CD4-positive, alpha-beta memory T cell (primary cell): Measurements from ENCODE around the gene HMCN2. TPM values are rescaled to one million over a fixed set of nuclear protein-coding genes. Genes with fewer than 3 reads are reported as not detected.
A peak's percentile ranks its signal among the peaks of the same experiment; 100 is the strongest.

Experiments used
- CTCF ChIA-PET: fragments of 350-600 bp; sonication (Branson Sonifier 250); formaldehyde crosslinking; loops from one replicate; lab custom pipeline; 2021; ENCODE audit warnings: inconsistent platforms; ENCODE audit not compliant: partially characterized antibody; lab: Charles Lee
- POLR2A ChIA-PET: fragments of 350-600 bp; sonication (Branson Sonifier 250); formaldehyde crosslinking; loops from one replicate; lab custom pipeline; 2021; ENCODE audit not compliant: partially characterized antibody; lab: Charles Lee
- DNase-seq, 5 donors: peaks; one replicate each; pipeline versions ENCODE4 v3.0.0 to v3.0.0-alpha.2; 2020 to 2022; ENCODE audit warnings: mixed read lengths in 1 of 5
- H3K27ac ChIP-seq: one replicate; pipeline ENCODE4 v1.7.0; 2013; ENCODE audit warnings: low read depth, low read length
- H3K27me3 ChIP-seq: 2 replicates; pipeline ENCODE4 v1.7.0; 2013; ENCODE audit warnings: mild to moderate bottlenecking, low read length, moderate library complexity; ENCODE audit not compliant: insufficient read depth
- H3K36me3 ChIP-seq: 2 replicates; pipeline ENCODE4 v1.7.0; 2013; ENCODE audit warnings: mild to moderate bottlenecking, low read length, moderate library complexity; ENCODE audit not compliant: insufficient read depth
- H3K4me1 ChIP-seq: 2 replicates; pipeline ENCODE4 v1.7.0; 2013; ENCODE audit warnings: mild to moderate bottlenecking, low read length, moderate library complexity; ENCODE audit not compliant: insufficient read depth
- H3K4me3 ChIP-seq, 2 donors: one replicate each; pipeline ENCODE4 v1.7.0; 2013; ENCODE audit warnings: low read length in 2 of 2, mild to moderate bottlenecking in 1 of 2
- H3K9me3 ChIP-seq, 2 donors: one replicate each; pipeline ENCODE4 v1.7.0; 2013; ENCODE audit warnings: low read length in 2 of 2, control low read depth in 1 of 2; ENCODE audit not compliant: control insufficient read depth in 1 of 2
- H3K27ac Mint-ChIP-seq, 7 donors: one replicate each; pipeline ENCODE4 v1.8.0; 2020 to 2021; ENCODE audit warnings: mixed read lengths in 7 of 7, mild to moderate bottlenecking in 6 of 7, inconsistent platforms in 3 of 7, moderate library complexity in 3 of 7
- H3K27me3 Mint-ChIP-seq, 2 donors: one replicate each; pipeline ENCODE4 v1.8.0; 2020 to 2021; ENCODE audit warnings: mixed read lengths in 2 of 2
- H3K36me3 Mint-ChIP-seq, 2 donors: one replicate each; pipeline ENCODE4 v1.8.0; 2020 to 2021; ENCODE audit warnings: mixed read lengths in 2 of 2, inconsistent platforms in 1 of 2, mild to moderate bottlenecking in 1 of 2
- H3K4me1 Mint-ChIP-seq, 4 donors: one replicate each; pipeline ENCODE4 v1.8.0; 2020 to 2021; ENCODE audit warnings: mixed read lengths in 4 of 4, mild to moderate bottlenecking in 1 of 4
- H3K4me3 Mint-ChIP-seq, 8 donors: one replicate each; pipeline ENCODE4 v1.8.0; 2020 to 2021; ENCODE audit warnings: mixed read lengths in 8 of 8, mild to moderate bottlenecking in 7 of 8, moderate library complexity in 6 of 8, inconsistent platforms in 3 of 8
- H3K9me3 Mint-ChIP-seq, 8 donors: one replicate each; pipeline ENCODE4 v1.8.0; 2020 to 2021; ENCODE audit warnings: mixed read lengths in 8 of 8, mild to moderate bottlenecking in 5 of 8, inconsistent platforms in 3 of 8, moderate library complexity in 1 of 8
- intact Hi-C: fragments of 100-400 bp; cut with micrococcal nuclease; formaldehyde crosslinking; loops from one replicate; pipeline ENCODE4 v1.15.1; 2023
- polyA plus RNA-seq, 2 donors: library from polyadenylated mRNA; unstranded; fragments of 300-500 nt; fragmentation: Illumina TruSeq; gene quantifications; one replicate each; pipeline ENCODE4 v1.2.3, GENCODE V29; 2021
- total RNA-seq, 2 experiments: library from RNA; stranded (reverse); gene quantifications; one replicate each; pipeline ENCODE4 v1.2.3, GENCODE V29; 2021

Gene HMCN2, protein sequence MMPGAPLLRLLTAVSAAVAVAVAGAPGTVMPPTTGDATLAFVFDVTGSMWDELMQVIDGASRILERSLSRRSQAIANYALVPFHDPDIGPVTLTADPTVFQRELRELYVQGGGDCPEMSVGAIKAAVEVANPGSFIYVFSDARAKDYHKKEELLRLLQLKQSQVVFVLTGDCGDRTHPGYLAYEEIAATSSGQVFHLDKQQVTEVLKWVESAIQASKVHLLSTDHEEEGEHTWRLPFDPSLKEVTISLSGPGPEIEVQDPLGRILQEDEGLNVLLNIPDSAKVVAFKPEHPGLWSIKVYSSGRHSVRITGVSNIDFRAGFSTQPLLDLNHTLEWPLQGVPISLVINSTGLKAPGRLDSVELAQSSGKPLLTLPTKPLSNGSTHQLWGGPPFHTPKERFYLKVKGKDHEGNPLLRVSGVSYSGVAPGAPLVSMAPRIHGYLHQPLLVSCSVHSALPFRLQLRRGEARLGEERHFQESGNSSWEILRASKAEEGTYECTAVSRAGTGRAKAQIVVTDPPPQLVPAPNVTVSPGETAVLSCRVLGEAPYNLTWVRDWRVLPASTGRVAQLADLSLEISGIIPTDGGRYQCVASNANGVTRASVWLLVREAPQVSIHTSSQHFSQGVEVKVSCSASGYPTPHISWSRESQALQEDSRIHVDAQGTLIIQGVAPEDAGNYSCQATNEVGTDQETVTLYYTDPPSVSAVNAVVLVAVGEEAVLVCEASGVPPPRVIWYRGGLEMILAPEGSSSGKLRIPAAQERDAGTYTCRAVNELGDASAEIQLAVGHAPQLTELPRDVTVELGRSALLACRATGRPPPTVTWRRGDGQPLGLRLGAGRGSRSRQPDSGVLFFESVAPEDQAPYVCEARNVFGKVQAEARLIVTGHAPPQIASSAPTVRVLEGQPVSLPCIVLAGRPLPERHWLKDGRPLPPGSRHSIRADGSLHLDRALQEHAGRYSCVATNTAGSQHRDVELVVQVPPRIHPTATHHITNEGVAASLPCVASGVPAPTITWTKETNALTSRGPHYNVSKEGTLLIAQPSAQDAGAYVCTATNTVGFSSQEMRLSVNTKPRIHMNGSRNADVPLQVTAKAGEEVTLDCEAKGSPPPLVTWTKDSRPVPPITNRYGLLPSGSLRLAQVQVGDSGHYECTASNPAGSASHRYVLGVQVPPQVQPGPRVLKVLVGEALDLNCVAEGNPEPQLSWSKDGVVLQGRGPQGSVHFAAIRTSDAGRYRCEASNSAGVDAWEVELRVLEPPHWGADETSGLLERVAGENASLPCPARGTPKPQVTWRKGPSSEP (N-terminal part only)
- total RNA-seq: not detected
- not detected for polyA plus RNA-seq

GRCh38 chr9:130265431-130266235, at the start of gene HMCN2:
Gene HMCN2, plus strand, starts transcription at chr9:130265760. Its CDS starts 119 bp downstream, at chr9:130265879.
- H3K27ac Mint-ChIP-seq: no peak within 1 kb of the TSS
- no peaks in the 10 kb centered on the region for H3K9me3 Mint-ChIP-seq

DNA sequence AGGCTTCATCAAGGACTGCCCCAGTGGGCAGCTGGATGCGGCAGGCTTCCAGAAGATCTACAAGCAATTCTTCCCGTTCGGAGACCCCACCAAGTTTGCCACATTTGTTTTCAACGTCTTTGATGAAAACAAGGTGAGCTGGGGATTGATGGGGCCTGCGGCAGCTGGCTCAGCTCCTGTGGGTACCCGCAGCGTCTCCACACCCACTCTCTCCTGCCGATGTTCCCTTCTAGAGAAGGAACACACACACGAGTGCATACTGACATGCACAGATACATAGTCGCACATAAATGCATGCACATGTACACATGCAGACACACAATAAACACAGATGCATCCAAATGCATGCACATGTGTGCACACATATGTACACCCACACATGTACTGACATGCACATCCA, 47.7 kb upstream of the HMCN2 start:
- H3K4me3 Mint-ChIP-seq: no peak overlapping the region
- H3K27me3 ChIP-seq: no peaks in the 10 kb centered on the region
- H3K4me1 ChIP-seq: no peaks in the 10 kb centered on the region
- DNase-seq: no peak
- intact Hi-C loops: no loop called here
- no peaks in the 10 kb centered on the region for H3K27me3 Mint-ChIP-seq
- no peak overlapping the region for H3K27ac ChIP-seq
- no peaks in the 10 kb centered on the region for H3K36me3 Mint-ChIP-seq
- ChIA-PET POLR2A (no interaction called here), CTCF (no interaction called here)
- H3K36me3 ChIP-seq: no peaks in the 10 kb centered on the region
- H3K9me3 Mint-ChIP-seq: no peaks in the 10 kb centered on the region
- H3K27ac Mint-ChIP-seq: no peak overlapping the region
- no peaks in the 10 kb centered on the region for H3K9me3 ChIP-seq
- no peaks in the 10 kb centered on the region for H3K4me1 Mint-ChIP-seq
- H3K4me3 ChIP-seq: no peak overlapping the region

More at GRCh38 chr9:130265431-130266235, at the start of gene HMCN2:
- DNase-seq: no peak
- no peak within 1 kb of the TSS for H3K4me3 ChIP-seq
- peak within 1 kb of the TSS in 3 of 8 donors; percentile 13 to 52 (median 29) for H3K4me3 Mint-ChIP-seq
- H3K4me1 Mint-ChIP-seq: peaks cover 0 to 16% (median 8%) of the 10 kb centered on the region in 4 donors
- H3K36me3 Mint-ChIP-seq: no peaks in the 10 kb centered on the region
- ChIA-PET CTCF (no interaction called here), POLR2A (no interaction called here)
- no peaks in the 10 kb centered on the region for H3K4me1 ChIP-seq
- no peaks in the 10 kb centered on the region for H3K9me3 ChIP-seq
- H3K36me3 ChIP-seq: no peaks in the 10 kb centered on the region
- H3K27me3 Mint-ChIP-seq: peaks cover 55 to 56% of the 10 kb centered on the region in 2 donors
- intact Hi-C loops: no loop called here
- peaks cover 28% of the 10 kb centered on the region for H3K27me3 ChIP-seq
- no peak within 1 kb of the TSS for H3K27ac ChIP-seq

DNA sequence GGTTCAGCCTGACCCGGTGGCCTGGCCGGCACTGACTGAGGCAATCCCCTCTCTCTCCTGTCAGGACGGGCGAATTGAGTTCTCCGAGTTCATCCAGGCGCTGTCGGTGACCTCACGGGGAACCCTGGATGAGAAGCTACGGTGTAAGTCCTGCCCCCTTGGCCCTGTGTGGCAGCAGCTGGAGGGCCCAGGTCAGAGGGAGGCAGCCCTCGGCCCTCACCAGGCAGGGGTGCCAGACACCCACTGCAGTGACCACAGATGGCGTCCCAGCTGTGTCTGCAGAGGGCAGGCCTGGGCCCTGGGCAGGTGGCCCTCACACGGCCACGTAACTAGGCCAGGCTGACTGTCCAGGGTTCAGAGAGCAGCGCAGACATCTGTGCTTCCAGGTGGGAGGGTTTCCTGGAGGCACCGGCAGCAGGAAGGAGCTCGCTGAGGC, 45.9 kb upstream of the HMCN2 start:
- intact Hi-C loops: no loop called here
- ChIA-PET CTCF (interaction anchor here (1.4 kb wide), 1 partner anchor 112 kb away, joined by 3 read pairs; no protein-coding TSS in a partner anchor), POLR2A (no interaction called here)
- Histone ChIP-seq H3K4me3 (no peak overlapping the region), H3K4me1 (no peaks in the 10 kb centered on the region), H3K36me3 (no peaks in the 10 kb centered on the region), H3K9me3 (no peaks in the 10 kb centered on the region), H3K27ac (no peak overlapping the region), H3K27me3 (no peaks in the 10 kb centered on the region)
- Mint-ChIP-seq H3K36me3 (no peaks in the 10 kb centered on the region), H3K4me1 (no peaks in the 10 kb centered on the region), H3K27ac (no peak overlapping the region), H3K4me3 (no peak overlapping the region), H3K9me3 (no peaks in the 10 kb centered on the region), H3K27me3 (no peaks in the 10 kb centered on the region)
- DNase-seq: no peak

DNA sequence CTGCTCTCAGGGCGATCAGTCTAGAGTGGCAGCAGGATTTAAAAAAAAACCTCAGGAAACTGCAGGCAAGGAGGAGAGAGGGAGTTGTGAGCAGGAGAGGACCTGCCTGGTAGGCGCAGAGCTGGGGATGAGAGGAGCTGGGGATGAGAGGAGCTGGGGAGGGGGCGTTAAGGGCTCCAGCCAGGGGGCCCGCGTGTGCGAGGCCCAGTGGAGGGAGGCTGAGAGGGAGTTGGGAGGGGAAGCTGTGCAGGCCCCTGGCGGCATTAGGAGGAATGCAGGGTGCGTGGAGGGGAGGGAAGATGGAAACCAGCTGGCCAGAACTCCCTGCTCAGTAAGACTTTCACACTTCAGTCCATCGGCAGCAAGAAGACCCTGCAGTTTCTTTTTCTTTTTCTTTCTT, 45.2 kb upstream of the HMCN2 start:
- Histone ChIP-seq H3K4me3 (no peak overlapping the region), H3K4me1 (no peaks in the 10 kb centered on the region), H3K9me3 (no peaks in the 10 kb centered on the region), H3K27ac (no peak overlapping the region), H3K36me3 (no peaks in the 10 kb centered on the region), H3K27me3 (no peaks in the 10 kb centered on the region)
- CTCF ChIA-PET: interaction anchor here (1.0 to 1.4 kb wide), 2 partner anchors 22 to 113 kb away, joined by 3 to 6 read pairs; no protein-coding TSS in a partner anchor
- Mint-ChIP-seq H3K36me3 (no peaks in the 10 kb centered on the region), H3K4me1 (no peaks in the 10 kb centered on the region), H3K27ac (peak overlapping the region in 2 of 7 donors; percentile 46 to 52), H3K27me3 (no peaks in the 10 kb centered on the region), H3K9me3 (no peaks in the 10 kb centered on the region), H3K4me3 (no peak overlapping the region)
- no peak for DNase-seq
- intact Hi-C loops: no loop called here
- POLR2A ChIA-PET: no interaction called here

GRCh38 chr9:130222833-130223232, 42.7 kb upstream of the HMCN2 start:
- Histone ChIP-seq H3K36me3 (no peaks in the 10 kb centered on the region), H3K4me1 (no peaks in the 10 kb centered on the region), H3K9me3 (no peaks in the 10 kb centered on the region), H3K27ac (no peak overlapping the region), H3K4me3 (no peak overlapping the region), H3K27me3 (no peaks in the 10 kb centered on the region)
- H3K36me3 Mint-ChIP-seq: no peaks in the 10 kb centered on the region
- intact Hi-C loops: no loop called here
- POLR2A ChIA-PET: no interaction called here
- CTCF ChIA-PET: interaction anchor here (1.4 to 1.7 kb wide), 2 partner anchors 17 to 20 kb away, joined by 3 read pairs; no protein-coding TSS in a partner anchor
- no peak for DNase-seq
- H3K27ac Mint-ChIP-seq: no peak overlapping the region
- H3K4me3 Mint-ChIP-seq: no peak overlapping the region
- no peaks in the 10 kb centered on the region for H3K4me1 Mint-ChIP-seq
- peaks cover 0 to 10% (median 5%) of the 10 kb centered on the region in 8 donors for H3K9me3 Mint-ChIP-seq
- H3K27me3 Mint-ChIP-seq: no peaks in the 10 kb centered on the region

- no peak overlapping the region for H3K4me3 Mint-ChIP-seq
- no peaks in the 10 kb centered on the region for H3K27me3 ChIP-seq
- no peaks in the 10 kb centered on the region for H3K36me3 ChIP-seq
- H3K9me3 Mint-ChIP-seq: peaks cover 0 to 20% (median 7%) of the 10 kb centered on the region in 8 donors
- H3K4me3 ChIP-seq: no peak overlapping the region
- no peak overlapping the region for H3K27ac ChIP-seq
- no peaks in the 10 kb centered on the region for H3K9me3 ChIP-seq
- no peaks in the 10 kb centered on the region for H3K4me1 ChIP-seq
- H3K27me3 Mint-ChIP-seq: no peaks in the 10 kb centered on the region
- ChIA-PET POLR2A (no interaction called here), CTCF (interaction anchor here (1.7 kb wide), 1 partner anchor 117 kb away, joined by 6 read pairs; no protein-coding TSS in a partner anchor)
- no peak overlapping the region for H3K27ac Mint-ChIP-seq
- no peaks in the 10 kb centered on the region for H3K4me1 Mint-ChIP-seq
- intact Hi-C loops: no loop called here
- no peak for DNase-seq
- H3K36me3 Mint-ChIP-seq: no peaks in the 10 kb centered on the region
Measured at GRCh38 chr9:130225071-130225470, 40.5 kb upstream of the HMCN2 start.
